Adipocyte (in vitro differentiated cells): ENCODE data around the gene NCAM1.
"Not testable (repeated sequence)": the region's sequence is repeated elsewhere in the genome, so short reads cannot be mapped to it uniquely, and the experiment has no call there.

Source experiments
- DNase-seq: peaks from one replicate; pipeline ENCODE4 v3.0.0-alpha.2; 2015; ENCODE audit warnings: low read depth
- H3K27me3 ChIP-seq: replicated peaks from 2 replicates; pipeline ENCODE4 v1.7.0; 2013; ENCODE audit warnings: mild to moderate bottlenecking, low read length, moderate library complexity; ENCODE audit not compliant: control insufficient read depth, insufficient read depth
- H3K36me3 ChIP-seq: 2 replicates; pipeline ENCODE4 v1.7.0; 2013; ENCODE audit warnings: low read length, mild to moderate bottlenecking, moderate library complexity; ENCODE audit not compliant: control insufficient read depth, insufficient read depth, severe bottlenecking
- H3K4me1 ChIP-seq: 2 replicates; pipeline ENCODE4 v1.7.0; 2013; ENCODE audit warnings: mild to moderate bottlenecking, low read length, moderate library complexity; ENCODE audit not compliant: control insufficient read depth, insufficient read depth
- H3K4me3 ChIP-seq: 2 replicates; pipeline ENCODE4 v1.7.0; 2013; ENCODE audit warnings: mild to moderate bottlenecking, low read length, moderate library complexity
- H3K9ac ChIP-seq: 2 replicates; pipeline ENCODE4 v1.7.0; 2013; ENCODE audit warnings: mild to moderate bottlenecking, low read length, moderate library complexity
- H3K9me3 ChIP-seq: 2 replicates; pipeline ENCODE4 v1.7.0; 2013; ENCODE audit warnings: mild to moderate bottlenecking, low read length, moderate library complexity; ENCODE audit not compliant: control insufficient read depth

The NCAM1 gene

GRCh38 chr11:113023228-113023627 lies 62.0 kb downstream of the NCAM1 start:
- H3K27me3 ChIP-seq: peaks cover 9% of the 10 kb centered on the region
- H3K9me3 ChIP-seq: peaks cover 4% of the 10 kb centered on the region
- no peaks in the 10 kb centered on the region for H3K4me1 ChIP-seq
- H3K36me3 ChIP-seq: no peaks in the 10 kb centered on the region
- DNase-seq: no peak
- H3K4me3 ChIP-seq: no peak overlapping the region
- no peak overlapping the region for H3K9ac ChIP-seq

GRCh38 chr11:113023986-113024385 lies 62.8 kb downstream of the NCAM1 start:
- no peaks in the 10 kb centered on the region for H3K4me1 ChIP-seq
- no peak overlapping the region for H3K4me3 ChIP-seq
- no peaks in the 10 kb centered on the region for H3K36me3 ChIP-seq
- no peak overlapping the region for H3K9ac ChIP-seq
- H3K9me3 ChIP-seq: peaks cover 4% of the 10 kb centered on the region
- DNase-seq: no peak
- H3K27me3 ChIP-seq: peaks cover 11% of the 10 kb centered on the region

- no peaks in the 10 kb centered on the region for H3K4me1 ChIP-seq
- H3K9me3 ChIP-seq: no peaks in the 10 kb centered on the region
- no peak overlapping the region for H3K4me3 ChIP-seq
- no peaks in the 10 kb centered on the region for H3K36me3 ChIP-seq
- DNase-seq: no peak
- H3K9ac ChIP-seq: no peak overlapping the region
- peaks cover 13% of the 10 kb centered on the region for H3K27me3 ChIP-seq
Measured at GRCh38 chr11:113026778-113027177, 65.6 kb downstream of the NCAM1 start.

DNA sequence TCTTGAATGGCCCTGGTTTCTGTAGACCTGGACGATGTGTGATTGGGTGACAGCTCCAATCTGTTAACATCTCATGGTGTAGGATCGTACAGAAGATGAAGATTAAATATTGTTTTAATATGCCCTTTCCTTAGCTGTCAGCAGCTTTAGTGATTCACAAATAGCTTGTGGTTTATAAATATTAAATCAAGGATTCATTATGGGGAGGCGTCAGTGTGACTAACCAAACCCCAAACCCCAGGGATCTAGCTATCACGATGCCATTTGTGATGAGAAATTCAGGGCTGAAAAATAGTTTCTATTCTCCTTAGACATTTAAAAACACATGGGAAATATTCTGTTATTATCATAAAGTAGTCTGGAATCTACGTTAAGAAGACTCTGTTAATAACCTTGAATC lies 73.4 kb downstream of the NCAM1 start:
- Histone ChIP-seq H3K4me1 (no peaks in the 10 kb centered on the region), H3K36me3 (no peaks in the 10 kb centered on the region), H3K9me3 (no peaks in the 10 kb centered on the region), H3K27me3 (peaks cover 5% of the 10 kb centered on the region), H3K9ac (no peak overlapping the region), H3K4me3 (no peak overlapping the region)
- no peak for DNase-seq

DNA sequence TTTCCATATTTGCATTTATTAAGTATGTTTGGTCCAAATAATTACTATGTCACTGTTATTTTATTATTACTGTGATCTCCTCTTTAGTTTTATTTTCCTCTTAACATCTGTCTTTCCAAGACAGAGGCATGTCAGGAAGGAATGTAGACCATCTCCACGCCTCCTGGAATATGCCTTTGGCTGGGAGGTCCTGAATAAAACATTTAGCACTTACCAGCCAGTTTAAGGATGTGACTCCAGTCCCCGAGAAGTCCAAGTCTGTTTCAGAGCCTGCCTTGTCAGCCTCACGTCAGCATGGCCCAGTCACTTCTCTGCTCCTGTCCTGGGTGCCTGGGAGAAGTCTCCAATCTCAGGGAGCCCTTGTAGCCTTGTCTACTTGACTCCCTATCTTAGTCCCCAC lies 74.5 kb downstream of the NCAM1 start:
- H3K4me1 ChIP-seq: no peaks in the 10 kb centered on the region
- H3K4me3 ChIP-seq: no peak overlapping the region
- no peak for DNase-seq
- no peaks in the 10 kb centered on the region for H3K36me3 ChIP-seq
- H3K9ac ChIP-seq: no peak overlapping the region
- H3K9me3 ChIP-seq: no peaks in the 10 kb centered on the region
- peaks cover 5% of the 10 kb centered on the region for H3K27me3 ChIP-seq

- no peaks in the 10 kb centered on the region for H3K27me3 ChIP-seq
- no peaks in the 10 kb centered on the region for H3K4me1 ChIP-seq
- DNase-seq: no peak
- no peaks in the 10 kb centered on the region for H3K36me3 ChIP-seq
- H3K9me3 ChIP-seq: no peaks in the 10 kb centered on the region
- H3K4me3 ChIP-seq: no peak overlapping the region
- no peak overlapping the region for H3K9ac ChIP-seq
Measured at GRCh38 chr11:113043698-113044097, 82.5 kb downstream of the NCAM1 start.

- Histone ChIP-seq H3K4me1 (peaks cover 4% of the 10 kb centered on the region), H3K27me3 (no peaks in the 10 kb centered on the region), H3K9me3 (no peaks in the 10 kb centered on the region), H3K9ac (no peak overlapping the region), H3K36me3 (no peaks in the 10 kb centered on the region), H3K4me3 (no peak overlapping the region)
- DNase-seq: no peak
Measured at GRCh38 chr11:113045146-113045545, 83.9 kb downstream of the NCAM1 start.

DNA sequence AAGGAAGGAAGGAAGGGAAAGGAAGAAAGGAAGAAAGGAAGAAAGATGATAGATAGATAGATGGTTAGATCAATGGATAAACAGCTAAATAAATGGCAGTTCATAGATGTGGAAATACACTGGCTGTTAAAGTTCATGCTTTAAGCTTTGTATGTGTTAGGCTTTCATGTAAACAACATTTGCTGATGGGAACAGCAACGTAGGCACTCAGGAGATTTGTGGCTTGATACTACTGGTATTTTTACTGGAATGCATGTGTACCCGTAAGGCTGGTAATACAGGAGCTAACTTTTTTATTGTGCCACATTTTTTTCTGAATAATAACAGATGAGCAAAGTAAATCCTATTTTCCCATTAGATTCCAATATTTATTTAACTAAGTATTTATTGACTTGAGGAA lies 85.6 kb downstream of the NCAM1 start:
- Histone ChIP-seq H3K27me3 (no peaks in the 10 kb centered on the region), H3K4me3 (no peak overlapping the region), H3K9me3 (no peaks in the 10 kb centered on the region), H3K9ac (no peak overlapping the region), H3K4me1 (peaks cover 4% of the 10 kb centered on the region), H3K36me3 (no peaks in the 10 kb centered on the region)
- DNase-seq: no peak

- H3K4me1 ChIP-seq: peaks cover 4% of the 10 kb centered on the region
- H3K9ac ChIP-seq: no peak overlapping the region
- DNase-seq: no peak
- H3K4me3 ChIP-seq: no peak overlapping the region
- H3K9me3 ChIP-seq: no peaks in the 10 kb centered on the region
- no peaks in the 10 kb centered on the region for H3K27me3 ChIP-seq
- H3K36me3 ChIP-seq: no peaks in the 10 kb centered on the region
Measured at GRCh38 chr11:113048820-113049768, 87.9 kb downstream of the NCAM1 start.

GRCh38 chr11:113053042-113053441 lies 91.8 kb downstream of the NCAM1 start:
- not testable (repeated sequence) for H3K27me3 ChIP-seq, DNase-seq, H3K9me3 ChIP-seq

DNA sequence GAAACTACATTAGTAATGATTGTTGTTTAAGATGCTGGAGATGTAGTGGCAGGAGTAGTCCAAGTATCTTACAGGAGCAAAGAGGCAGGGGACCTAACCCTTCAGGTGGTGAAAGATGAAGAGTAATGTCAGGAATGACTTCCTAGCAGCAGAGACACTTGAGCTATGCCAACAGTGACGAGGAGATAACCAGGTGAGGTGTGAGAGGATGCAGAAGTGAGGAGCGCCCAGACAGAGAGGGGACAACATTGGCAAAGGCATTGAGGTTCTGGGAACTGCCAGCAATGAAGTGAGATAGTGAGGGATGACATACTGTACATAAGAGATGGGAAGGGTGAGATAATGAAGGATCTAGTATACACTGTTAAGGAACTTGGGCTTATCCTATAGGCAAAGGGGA lies 95.8 kb downstream of the NCAM1 start:
- Histone ChIP-seq H3K9ac (no peak overlapping the region), H3K36me3 (no peaks in the 10 kb centered on the region), H3K9me3 (no peaks in the 10 kb centered on the region), H3K4me1 (no peaks in the 10 kb centered on the region), H3K4me3 (no peak overlapping the region), H3K27me3 (no peaks in the 10 kb centered on the region)
- DNase-seq: no peak

More at GRCh38 chr11:113053042-113053441, 91.8 kb downstream of the NCAM1 start:
- not testable (repeated sequence) for H3K9ac ChIP-seq, H3K4me1 ChIP-seq, H3K36me3 ChIP-seq, H3K4me3 ChIP-seq

- DNase-seq: no peak
- no peaks in the 10 kb centered on the region for H3K27me3 ChIP-seq
- H3K4me3 ChIP-seq: no peak overlapping the region
- no peaks in the 10 kb centered on the region for H3K36me3 ChIP-seq
- no peaks in the 10 kb centered on the region for H3K9me3 ChIP-seq
- H3K9ac ChIP-seq: no peak overlapping the region
- no peaks in the 10 kb centered on the region for H3K4me1 ChIP-seq
Measured at GRCh38 chr11:113059548-113059947, 98.3 kb downstream of the NCAM1 start.
